Panc1 (cell line): ENCODE measurements around the gene SSBP2. TPM values are rescaled to one million over a fixed set of nuclear protein-coding genes. Genes with fewer than 3 reads are reported as not detected.

Experiments
- ATAC-seq: fragments of 200-7000 bp; cut with Tn5 transposase; 2 replicates; pipeline ENCODE4 v1.9.1; 2020; ENCODE audit warnings: mild to moderate bottlenecking, moderate library complexity
- BruUV-seq: library from RNA; stranded (reverse); fragments of 400-500 nt; replicated peaks from 2 replicates; lab custom pipeline; 2021; lab: Mats Ljungman, UMichigan
- CTCF ChIA-PET: fragments of 300-600 bp; sonication (Branson Sonifier 250); formaldehyde crosslinking; loops from one replicate; lab custom pipeline; 2022; ENCODE audit warnings: antibody characterized with exemption; lab: Charles Lee
- POLR2A ChIA-PET: fragments of 300-600 bp; sonication (Branson Sonifier 250); formaldehyde crosslinking; loops from one replicate; lab custom pipeline; 2022; ENCODE audit warnings: antibody characterized with exemption; lab: Charles Lee
- DNase-seq: peaks from one replicate; pipeline ENCODE4 v3.0.0-alpha.2; 2010; ENCODE audit warnings: low read depth, low spot score
- H3K27ac ChIP-seq: 2 replicates; pipeline ENCODE4 v1.5.1; 2011; ENCODE audit warnings: mild to moderate bottlenecking, low read length, inconsistent platforms
- H3K27me3 ChIP-seq: fragments of 200-500 bp; sonication (Bioruptor generic); 2 replicates; pipeline ENCODE4 v1.6.0; 2014; ENCODE audit warnings: low read length, inconsistent platforms; ENCODE audit not compliant: control insufficient read depth, insufficient read depth
- H3K36me3 ChIP-seq: fragments of 200-500 bp; sonication (Bioruptor generic); 2 replicates; pipeline ENCODE4 v1.5.1; 2014; ENCODE audit warnings: inconsistent platforms, mild to moderate bottlenecking, low read length, moderate library complexity; ENCODE audit not compliant: control insufficient read depth, insufficient read depth
- H3K4me1 ChIP-seq: 2 replicates; pipeline ENCODE4 v1.5.1; 2011; ENCODE audit warnings: inconsistent platforms, mild to moderate bottlenecking, low read length, moderate library complexity; ENCODE audit not compliant: control insufficient read depth, insufficient read depth
- H3K4me3 ChIP-seq, 2 experiments: 2 replicates each; pipeline ENCODE4 v1.5.1; 2011 to 2012; ENCODE audit warnings: low read depth in 2 of 2, low read length in 2 of 2, mild to moderate bottlenecking in 2 of 2, inconsistent platforms in 1 of 2, moderate library complexity in 1 of 2
- H3K9me3 ChIP-seq: fragments of 200-500 bp; sonication (Bioruptor generic); 2 replicates; pipeline ENCODE4 v1.5.1; 2014; ENCODE audit warnings: low read depth, mild to moderate bottlenecking, inconsistent platforms, low read length, moderate library complexity; ENCODE audit not compliant: control insufficient read depth, insufficient read depth
- POLR2AphosphoS5 ChIP-seq: IDR thresholded peaks from 2 replicates; pipeline ENCODE4 v1.6.1; 2012; ENCODE audit warnings: mild to moderate bottlenecking, low read depth, low read length, moderate library complexity
- SIN3A ChIP-seq: IDR thresholded peaks from 2 replicates; pipeline ENCODE4 v1.6.1; 2012; ENCODE audit warnings: low read depth, mild to moderate bottlenecking, low read length, moderate library complexity, borderline replicate concordance; ENCODE audit not compliant: insufficient read depth
- TCF7L2 ChIP-seq: IDR thresholded peaks from 2 replicates; pipeline ENCODE4 v1.6.1; 2011; ENCODE audit warnings: mild to moderate bottlenecking, low read depth, low read length, inconsistent platforms
- in situ Hi-C: cut with HindIII; loops from 2 replicates; pipeline ENCODE4 v1.10.0; 2016; ENCODE audit warnings: low sequenced_read_pairs, low pct_unique_long_range_greater_than_20kb
- intact Hi-C: fragments of 100-400 bp; cut with micrococcal nuclease; formaldehyde crosslinking; loops from one replicate; pipeline ENCODE4 v1.10.0; 2022; ENCODE audit not compliant: unreplicated experiment
- total RNA-seq: library from RNA; stranded (reverse); gene quantifications from one replicate; pipeline ENCODE4 v1.2.1, GENCODE V29; 2021; ENCODE audit not compliant: unreplicated experiment
- TF ChIP-seq, protein P1 (sequence below): fragments of 450-650 bp; IDR thresholded peaks from 2 replicates; pipeline ENCODE4 v1.5.1; 2017; ENCODE audit warnings: mild to moderate bottlenecking
- TF ChIP-seq, protein P2 (sequence below), 2 experiments: IDR thresholded peaks; 2 replicates each; pipeline ENCODE4 v1.6.1; 2011 to 2012; ENCODE audit warnings: low read depth in 2 of 2, control low read depth in 1 of 2, low read length in 1 of 2, mild to moderate bottlenecking in 1 of 2, moderate library complexity in 1 of 2; ENCODE audit not compliant: insufficient read depth in 1 of 2

Gene SSBP2
- total RNA-seq, 1 experiment from 2014 or later, result 16.3 TPM

DNA sequence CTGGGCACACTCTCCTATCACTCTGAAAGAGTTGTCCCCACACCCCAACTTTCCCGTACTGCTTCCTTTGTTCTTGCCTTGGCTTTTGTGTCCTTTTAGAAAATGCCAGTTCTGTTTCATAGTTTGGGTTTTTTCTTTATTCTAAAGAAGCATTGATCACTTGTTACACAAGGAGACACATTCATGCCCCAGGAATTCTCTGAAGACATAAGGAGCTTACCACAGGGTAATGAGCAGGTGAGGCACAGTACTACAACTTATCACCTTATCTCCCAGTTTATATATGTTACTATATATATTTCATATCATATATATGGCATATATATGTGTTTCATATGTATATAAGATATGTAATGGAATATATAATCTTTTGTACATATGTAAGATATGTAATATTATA lies 6.5 kb upstream of the SSBP2 start:
- CTCF ChIA-PET, result no interaction called here
- peaks cover 8% of the 10 kb centered on the region for H3K4me1 ChIP-seq
- no peaks in the 10 kb centered on the region for H3K36me3 ChIP-seq
- TF ChIP-seq, protein P1, sequence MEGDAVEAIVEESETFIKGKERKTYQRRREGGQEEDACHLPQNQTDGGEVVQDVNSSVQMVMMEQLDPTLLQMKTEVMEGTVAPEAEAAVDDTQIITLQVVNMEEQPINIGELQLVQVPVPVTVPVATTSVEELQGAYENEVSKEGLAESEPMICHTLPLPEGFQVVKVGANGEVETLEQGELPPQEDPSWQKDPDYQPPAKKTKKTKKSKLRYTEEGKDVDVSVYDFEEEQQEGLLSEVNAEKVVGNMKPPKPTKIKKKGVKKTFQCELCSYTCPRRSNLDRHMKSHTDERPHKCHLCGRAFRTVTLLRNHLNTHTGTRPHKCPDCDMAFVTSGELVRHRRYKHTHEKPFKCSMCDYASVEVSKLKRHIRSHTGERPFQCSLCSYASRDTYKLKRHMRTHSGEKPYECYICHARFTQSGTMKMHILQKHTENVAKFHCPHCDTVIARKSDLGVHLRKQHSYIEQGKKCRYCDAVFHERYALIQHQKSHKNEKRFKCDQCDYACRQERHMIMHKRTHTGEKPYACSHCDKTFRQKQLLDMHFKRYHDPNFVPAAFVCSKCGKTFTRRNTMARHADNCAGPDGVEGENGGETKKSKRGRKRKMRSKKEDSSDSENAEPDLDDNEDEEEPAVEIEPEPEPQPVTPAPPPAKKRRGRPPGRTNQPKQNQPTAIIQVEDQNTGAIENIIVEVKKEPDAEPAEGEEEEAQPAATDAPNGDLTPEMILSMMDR, result no peak
- TF ChIP-seq SIN3A (no peak), POLR2AphosphoS5 (no peak), TCF7L2 (no peak)
- TF ChIP-seq, protein P2, sequence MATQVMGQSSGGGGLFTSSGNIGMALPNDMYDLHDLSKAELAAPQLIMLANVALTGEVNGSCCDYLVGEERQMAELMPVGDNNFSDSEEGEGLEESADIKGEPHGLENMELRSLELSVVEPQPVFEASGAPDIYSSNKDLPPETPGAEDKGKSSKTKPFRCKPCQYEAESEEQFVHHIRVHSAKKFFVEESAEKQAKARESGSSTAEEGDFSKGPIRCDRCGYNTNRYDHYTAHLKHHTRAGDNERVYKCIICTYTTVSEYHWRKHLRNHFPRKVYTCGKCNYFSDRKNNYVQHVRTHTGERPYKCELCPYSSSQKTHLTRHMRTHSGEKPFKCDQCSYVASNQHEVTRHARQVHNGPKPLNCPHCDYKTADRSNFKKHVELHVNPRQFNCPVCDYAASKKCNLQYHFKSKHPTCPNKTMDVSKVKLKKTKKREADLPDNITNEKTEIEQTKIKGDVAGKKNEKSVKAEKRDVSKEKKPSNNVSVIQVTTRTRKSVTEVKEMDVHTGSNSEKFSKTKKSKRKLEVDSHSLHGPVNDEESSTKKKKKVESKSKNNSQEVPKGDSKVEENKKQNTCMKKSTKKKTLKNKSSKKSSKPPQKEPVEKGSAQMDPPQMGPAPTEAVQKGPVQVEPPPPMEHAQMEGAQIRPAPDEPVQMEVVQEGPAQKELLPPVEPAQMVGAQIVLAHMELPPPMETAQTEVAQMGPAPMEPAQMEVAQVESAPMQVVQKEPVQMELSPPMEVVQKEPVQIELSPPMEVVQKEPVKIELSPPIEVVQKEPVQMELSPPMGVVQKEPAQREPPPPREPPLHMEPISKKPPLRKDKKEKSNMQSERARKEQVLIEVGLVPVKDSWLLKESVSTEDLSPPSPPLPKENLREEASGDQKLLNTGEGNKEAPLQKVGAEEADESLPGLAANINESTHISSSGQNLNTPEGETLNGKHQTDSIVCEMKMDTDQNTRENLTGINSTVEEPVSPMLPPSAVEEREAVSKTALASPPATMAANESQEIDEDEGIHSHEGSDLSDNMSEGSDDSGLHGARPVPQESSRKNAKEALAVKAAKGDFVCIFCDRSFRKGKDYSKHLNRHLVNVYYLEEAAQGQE (IDR thresholded peaks at IDR 0.05; ENCODE audit: insufficient read depth in 1 of 2, low read depth in 2 of 2, low read length in 1 of 2), result no peak
- DNase-seq, result no peak
- intact Hi-C loops (loop anchor here (10.0 kb wide), 2 partner anchors 207 to 467 kb away; no protein-coding TSS in a partner anchor), in situ Hi-C loops (no loop called here)
- ATAC-seq, result no peak
- no peak overlapping the region for H3K27ac ChIP-seq
- no TSS peak for BruUV-seq
- POLR2A ChIA-PET, result no interaction called here
- H3K9me3 ChIP-seq, result no peaks in the 10 kb centered on the region
- no peak overlapping the region for H3K4me3 ChIP-seq
- H3K27me3 ChIP-seq, result no peaks in the 10 kb centered on the region

DNA sequence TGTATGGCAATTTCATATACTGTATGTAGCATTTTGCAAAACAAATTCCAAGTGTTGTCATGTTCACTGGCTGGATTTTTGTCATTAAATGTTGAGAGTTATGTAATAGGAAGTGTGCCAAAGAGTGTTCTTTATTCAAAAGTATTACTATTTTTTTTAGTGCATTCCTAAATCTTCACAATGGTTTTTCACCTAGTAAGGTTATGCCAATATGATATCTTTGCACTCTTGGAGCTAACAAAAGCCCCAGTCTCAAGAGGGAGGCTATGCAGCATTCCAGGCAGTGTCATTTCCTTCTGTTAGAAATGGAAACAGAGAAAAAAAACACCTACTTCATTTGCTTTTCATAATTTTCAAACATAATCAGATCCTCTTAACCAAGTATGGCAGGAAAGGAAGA lies 5.1 kb upstream of the SSBP2 start:
- no peak for DNase-seq
- BruUV-seq, result no TSS peak
- TF ChIP-seq, protein P2 (IDR thresholded peaks at IDR 0.05; ENCODE audit: insufficient read depth in 1 of 2, low read depth in 2 of 2, low read length in 1 of 2), result no peak
- Histone ChIP-seq H3K36me3 (no peaks in the 10 kb centered on the region), H3K4me3 (no peak overlapping the region), H3K9me3 (no peaks in the 10 kb centered on the region), H3K4me1 (peaks cover 15% of the 10 kb centered on the region), H3K27ac (no peak overlapping the region), H3K27me3 (no peaks in the 10 kb centered on the region)
- no peak for ATAC-seq
- intact Hi-C loops, result loop anchor here (10.0 kb wide), 2 partner anchors 209 to 469 kb away; no protein-coding TSS in a partner anchor
- ChIA-PET CTCF (no interaction called here), POLR2A (no interaction called here)
- in situ Hi-C loops, result no loop called here
